Measurements from ENCODE around the gene APBA2.
"Not testable (repeated sequence)": the region's sequence is repeated elsewhere in the genome, so short reads cannot be mapped to it uniquely, and the experiment has no call there.

APBA2 gene

DNA sequence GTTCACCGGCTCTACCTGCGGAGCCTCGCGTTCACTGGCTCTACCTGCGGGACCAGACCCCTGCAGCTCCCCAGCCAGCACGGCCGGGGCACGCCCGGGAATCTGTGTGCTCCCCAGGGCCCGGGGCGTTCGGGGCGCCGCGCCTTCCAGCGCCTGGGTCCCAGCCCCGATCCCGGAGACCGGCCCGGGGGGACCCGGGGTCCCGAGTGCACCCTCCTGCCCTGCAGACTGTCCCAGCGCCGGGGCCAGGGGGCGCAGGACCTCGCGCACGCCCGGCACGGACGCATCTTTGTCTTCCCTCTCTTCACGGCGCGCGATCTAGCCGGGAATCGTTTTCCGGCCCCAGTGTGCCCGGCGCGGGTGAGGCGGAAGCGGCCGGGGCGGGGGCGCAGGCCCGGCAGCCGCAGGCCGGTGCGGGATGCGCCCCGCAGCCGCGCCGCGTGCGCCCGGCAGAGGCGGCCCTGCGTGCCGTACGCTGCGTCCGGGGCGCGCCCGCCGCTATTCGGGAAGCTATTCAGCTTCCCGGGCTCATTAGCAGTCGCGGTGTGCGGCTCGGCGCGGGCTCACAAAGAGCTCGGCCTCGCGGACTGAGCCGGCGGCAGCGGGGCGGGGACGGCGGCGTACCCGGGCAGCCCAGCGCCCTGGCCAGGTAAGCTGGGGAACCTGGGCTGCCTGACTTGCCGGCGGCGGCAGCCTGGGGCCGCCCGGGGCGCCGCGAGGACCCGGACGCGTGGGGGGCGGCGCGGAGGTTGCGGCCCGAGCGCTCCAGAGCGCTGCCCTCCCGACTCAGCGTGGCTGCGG, at the start of gene APBA2:
APBA2 (plus strand) TSS at position 345 of the 801 bp plus-strand sequence. CDS start 167,911 bp downstream, outside the sequence.
- intact Hi-C loops (cut with DNase I): no loop called here
- peak in 40 of 42 donors; percentile 35 to 82 (median 62) for DNase-seq

DNA sequence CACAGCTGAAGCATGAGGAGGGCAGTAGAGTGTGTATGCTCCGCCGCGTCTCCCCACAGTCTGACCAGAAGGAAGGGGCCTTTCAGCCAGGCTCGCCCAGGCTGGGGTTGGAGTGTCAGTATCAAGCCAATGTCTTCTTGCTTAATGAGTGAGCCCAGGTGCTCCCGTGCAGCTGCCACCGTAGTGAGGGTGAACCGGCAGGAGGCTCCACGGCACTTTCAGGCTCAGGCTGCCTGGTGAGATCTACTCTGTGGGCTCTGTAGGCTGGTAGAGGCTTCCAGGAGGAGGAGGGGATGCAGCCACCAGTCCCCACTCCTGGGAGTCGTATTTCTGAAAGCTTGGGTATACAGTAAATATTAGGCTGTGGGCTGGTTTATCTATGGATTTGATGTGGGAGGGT, 45.5 kb upstream of the APBA2 start:
- intact Hi-C loops (cut with DNase I); DNase-seq: not testable (repeated sequence)

DNA sequence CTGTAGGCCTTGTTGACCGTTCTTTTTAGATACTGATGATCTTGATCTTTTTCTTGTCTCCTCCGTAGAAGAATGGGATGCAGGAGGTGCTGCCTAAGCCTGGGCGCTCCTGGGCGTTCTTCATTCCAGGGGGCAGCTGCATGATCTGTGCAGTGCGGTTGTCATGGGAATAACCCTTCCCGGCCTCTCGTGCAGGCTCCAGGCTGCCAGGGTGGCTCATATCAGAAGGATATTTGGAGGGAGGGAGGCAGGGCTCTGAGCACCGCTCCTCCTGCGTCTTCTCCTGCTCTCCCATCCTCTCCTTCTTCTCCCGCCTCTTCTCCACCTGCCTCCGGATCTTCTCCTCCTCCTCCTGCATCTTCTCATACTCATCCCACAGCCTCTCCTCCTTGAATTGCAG, 43.6 kb upstream of the APBA2 start:
- intact Hi-C loops (cut with DNase I): not testable (repeated sequence)

DNA sequence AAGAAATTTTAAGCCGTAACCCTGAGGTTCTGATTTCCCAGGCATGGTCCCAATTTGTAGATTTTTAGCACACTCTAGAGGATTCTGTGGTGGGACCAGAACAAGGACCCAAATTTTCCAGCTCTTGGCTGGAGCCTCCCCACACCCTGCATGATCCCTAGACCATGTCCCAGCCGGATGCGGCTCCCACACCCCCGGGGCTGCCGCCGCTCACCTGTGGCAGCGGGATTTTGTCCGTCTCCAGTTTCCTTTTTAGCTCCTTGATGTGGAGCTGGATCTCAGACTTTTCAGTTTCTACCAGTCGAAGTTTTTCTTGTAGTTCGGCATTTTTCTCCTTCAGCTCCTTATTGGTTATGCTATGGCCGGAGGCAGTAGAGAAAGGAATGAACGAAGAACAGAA, 42.3 kb upstream of the APBA2 start:
- intact Hi-C loops (cut with DNase I); DNase-seq: not testable (repeated sequence)

More for the DNA sequence above, 43.6 kb upstream of the APBA2 start:
- DNase-seq: not testable (repeated sequence)

DNA sequence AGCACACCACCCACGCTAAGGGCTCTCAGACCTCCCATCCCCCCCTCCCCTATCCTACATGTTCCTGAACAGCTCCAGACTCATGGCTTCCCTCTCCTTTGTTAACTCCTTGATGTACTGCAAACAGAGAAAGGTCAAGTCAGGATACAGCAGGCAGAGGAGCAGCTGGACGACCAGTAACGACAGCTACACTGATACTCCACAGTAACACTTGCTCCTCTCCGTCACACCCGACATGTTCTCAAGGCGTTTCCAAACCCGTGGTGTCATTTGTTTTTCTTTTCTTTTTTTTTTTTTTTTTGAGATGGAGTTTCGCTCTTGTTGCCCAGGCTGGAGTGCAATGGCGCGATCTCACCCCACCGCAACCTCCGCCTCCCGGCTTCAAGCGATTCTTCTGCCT, 41.6 kb upstream of the APBA2 start:
- intact Hi-C loops (cut with DNase I); DNase-seq: not testable (repeated sequence)

DNA sequence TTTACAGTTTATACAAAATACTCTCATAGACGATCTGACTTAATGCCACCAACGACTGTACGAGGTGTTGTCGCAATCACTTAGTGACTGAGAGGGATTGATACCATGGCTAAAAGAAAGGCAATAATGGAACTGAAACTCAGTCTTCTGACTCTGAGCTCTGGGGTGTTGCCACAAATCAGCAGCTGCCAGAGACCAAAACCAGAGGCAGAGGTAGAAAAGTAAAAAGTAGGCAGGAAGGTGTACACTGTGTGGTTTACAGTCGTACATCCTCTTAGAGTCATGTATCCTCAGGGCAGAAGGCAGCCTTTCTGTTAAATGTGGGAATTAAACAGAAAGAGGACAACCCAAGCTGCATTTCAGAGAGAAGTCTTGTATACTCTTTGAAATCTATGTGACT, 38.5 kb upstream of the APBA2 start:
- DNase-seq; intact Hi-C loops (cut with DNase I): not testable (repeated sequence)

DNA sequence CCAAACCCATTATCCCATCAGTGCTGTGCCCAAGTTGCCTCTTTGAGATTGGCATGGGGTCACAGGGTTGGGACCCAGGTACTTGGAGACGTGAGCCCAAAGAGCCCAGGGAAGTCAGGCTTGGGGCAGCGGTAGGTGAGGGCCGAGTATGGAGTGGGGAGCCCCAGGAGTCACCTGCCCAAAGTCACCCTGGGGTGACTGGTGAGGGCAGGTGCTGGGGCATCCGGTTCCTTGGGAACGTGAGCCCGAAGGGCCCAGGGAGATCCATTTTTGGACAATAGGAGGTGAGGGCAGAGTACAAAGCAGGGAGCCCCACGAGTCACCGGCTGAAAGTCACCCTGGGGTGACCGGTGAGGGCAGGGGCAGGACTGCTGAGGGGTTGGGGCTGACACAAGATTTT, 37.8 kb upstream of the APBA2 start:
- intact Hi-C loops (cut with DNase I); DNase-seq: not testable (repeated sequence)

DNA sequence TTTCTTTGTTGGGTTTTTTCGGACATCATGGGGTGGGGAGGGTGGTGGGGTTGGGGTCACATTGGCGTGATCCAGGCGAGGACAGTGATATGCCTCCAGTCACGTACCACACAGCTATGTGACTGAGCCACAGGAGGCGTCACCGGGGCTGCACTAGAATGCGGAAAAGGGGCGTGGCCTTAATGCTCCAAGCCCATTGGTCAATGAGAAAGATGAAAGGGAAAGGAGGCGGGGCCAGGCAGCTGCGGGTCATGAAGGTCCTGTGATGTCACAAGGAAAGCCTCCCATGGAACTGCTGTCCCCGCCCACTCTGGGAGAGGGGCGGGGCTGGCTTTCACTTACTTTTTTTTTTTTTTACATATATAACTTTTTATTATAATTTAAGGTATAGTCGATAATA, 37.3 kb upstream of the APBA2 start, which contains the start of gene GOLGA6L7:
GOLGA6L7 (minus strand) TSS at position 124 of the 400 bp plus-strand sequence; CDS start at position 29, 95 bp downstream.
- DNase-seq; intact Hi-C loops (cut with DNase I): not testable (repeated sequence)

DNA sequence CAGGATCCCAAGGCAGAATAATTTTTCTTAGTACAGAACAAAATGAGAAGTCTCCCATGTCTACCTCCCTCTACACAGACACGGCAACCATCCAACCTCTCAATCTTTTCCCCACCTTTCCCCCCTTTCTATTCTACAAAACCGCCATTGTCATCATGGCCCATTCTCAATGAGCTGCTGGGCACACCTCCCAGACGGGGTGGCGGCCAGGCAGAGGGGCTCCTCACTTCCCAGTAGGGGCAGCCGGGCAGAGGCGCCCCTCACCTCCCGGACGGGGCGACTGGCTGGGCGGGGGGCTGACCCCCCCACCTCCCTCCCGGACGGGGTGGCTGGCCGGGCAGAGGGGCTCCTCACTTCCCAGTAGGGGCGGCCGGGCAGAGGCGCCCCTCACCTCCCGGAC, 36.5 kb upstream of the APBA2 start:
- intact Hi-C loops (cut with DNase I); DNase-seq: not testable (repeated sequence)

DNA sequence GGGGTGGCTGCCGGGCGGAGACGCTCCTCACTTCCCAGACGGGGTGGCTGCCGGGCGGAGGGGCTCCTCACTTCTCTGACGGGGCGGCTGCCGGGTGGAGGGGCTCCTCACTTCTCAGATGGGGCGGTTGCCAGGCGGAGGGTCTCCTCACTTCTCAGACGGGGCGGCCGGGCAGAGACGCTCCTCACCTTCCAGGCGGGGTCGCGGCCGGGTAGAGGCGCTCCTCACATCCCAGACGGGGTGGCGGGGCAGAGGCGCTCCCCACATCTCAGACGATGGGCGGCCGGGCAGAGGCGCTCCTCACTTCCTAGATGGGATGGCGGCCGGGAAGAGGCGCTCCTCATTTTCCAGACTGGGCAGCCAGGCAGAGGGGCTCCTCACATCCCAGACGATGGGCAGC, 36.0 kb upstream of the APBA2 start:
- not testable (repeated sequence) for DNase-seq

DNA sequence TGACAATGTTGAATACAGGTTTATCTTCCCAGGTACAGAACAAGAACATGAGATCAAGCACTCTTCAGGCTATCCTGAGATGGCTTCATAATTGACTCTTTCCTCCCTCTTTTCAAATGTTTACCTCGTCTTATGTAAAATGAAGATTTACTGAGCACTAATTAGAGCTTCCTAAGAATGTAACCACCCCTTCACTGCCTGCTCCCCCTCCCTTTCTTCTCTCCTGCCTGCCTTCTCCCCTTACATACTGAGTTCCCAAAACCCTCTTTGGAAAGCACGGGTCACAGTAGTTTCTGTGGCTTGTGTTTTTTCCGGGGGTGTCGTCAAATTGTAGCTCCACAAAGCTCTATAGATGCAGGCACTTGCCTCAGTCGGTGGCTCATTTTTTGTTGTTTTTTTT, 32.1 kb upstream of the APBA2 start:
- DNase-seq; intact Hi-C loops (cut with DNase I): not testable (repeated sequence)

More for the DNA sequence above, 36.0 kb upstream of the APBA2 start:
- intact Hi-C loops (cut with DNase I): not testable (repeated sequence)

DNA sequence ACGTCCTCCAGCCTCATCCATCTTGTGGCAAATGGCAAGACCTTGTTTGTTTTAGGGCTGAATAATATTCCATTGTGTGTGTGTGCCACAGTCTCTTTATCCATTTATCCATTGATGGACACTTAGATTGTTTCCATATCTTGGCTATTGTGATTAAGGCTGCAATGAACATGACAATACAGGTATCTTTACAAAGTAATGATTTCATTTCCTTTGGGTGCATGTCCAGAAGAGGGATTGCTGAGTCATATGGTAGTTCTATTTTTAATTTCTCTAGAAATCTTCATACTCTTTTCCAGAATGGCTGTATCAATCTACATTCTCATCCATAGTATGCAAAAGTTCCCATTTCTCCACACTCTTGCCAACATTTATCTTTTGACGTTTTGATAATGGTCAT, 31.2 kb upstream of the APBA2 start:
- intact Hi-C loops (cut with DNase I); DNase-seq: not testable (repeated sequence)

DNA sequence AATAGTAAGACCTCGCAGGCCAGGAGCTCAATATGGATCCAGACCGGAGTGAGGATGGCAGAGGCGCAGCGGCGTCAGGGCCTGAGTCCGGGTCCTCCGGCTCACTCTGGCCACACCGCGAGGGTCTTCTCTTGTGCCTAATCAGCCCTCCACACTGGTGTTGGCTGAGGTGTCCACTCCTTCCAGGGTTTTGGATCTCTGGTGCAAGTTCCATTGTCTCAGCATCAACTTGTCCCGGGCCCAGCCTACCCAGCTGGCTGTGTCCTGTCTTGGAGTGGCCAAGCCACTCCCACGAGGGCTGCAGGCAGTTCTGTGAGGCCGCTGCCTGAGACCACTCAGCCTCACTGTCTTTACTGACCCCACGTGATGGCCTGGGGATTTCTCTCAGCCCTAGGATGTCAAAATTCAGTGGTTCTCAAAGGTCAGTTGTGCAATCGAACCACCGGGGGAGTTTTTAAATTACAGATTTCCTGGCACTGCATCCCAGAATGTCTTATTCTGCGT, 24.7 kb upstream of the APBA2 start:
- peak in 7 of 42 donors; percentile 16 to 61 (median 43) for DNase-seq
- intact Hi-C loops (cut with DNase I): no loop called here

DNA sequence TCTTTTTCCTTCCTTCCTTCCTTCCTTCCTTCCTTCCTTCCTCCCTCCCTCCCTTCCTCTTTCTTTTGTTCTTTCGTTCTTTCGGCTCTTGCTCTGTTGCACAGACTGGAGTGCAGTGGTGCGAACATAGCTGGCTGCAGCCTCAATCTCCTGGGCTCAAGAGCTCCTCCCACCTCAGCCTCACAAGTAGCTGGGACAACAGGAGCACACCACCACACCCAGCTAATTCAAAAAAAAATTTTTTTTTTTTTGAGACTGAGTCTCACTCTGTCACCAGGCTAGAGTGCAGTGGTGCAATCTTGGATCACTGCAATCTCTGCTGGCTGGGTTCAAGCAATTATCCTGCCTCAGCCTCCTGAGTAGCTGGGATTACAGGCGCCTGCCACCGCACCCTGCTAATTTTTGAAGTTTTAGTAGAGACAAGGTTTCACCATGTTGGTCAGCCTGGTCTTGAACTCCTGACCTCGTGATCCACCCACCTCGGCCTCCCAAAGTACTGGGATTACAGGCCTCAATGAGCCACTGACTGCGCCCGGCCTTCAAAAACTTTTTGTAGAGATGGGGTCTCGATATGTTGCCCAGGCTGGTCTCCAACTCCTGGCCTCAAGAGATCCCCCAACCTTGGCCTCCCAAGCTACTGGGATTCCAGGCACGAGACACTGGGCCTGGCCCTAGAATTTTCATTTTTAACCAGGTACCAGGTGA, 24.0 kb upstream of the APBA2 start:
- intact Hi-C loops (cut with DNase I); DNase-seq: not testable (repeated sequence)

DNA sequence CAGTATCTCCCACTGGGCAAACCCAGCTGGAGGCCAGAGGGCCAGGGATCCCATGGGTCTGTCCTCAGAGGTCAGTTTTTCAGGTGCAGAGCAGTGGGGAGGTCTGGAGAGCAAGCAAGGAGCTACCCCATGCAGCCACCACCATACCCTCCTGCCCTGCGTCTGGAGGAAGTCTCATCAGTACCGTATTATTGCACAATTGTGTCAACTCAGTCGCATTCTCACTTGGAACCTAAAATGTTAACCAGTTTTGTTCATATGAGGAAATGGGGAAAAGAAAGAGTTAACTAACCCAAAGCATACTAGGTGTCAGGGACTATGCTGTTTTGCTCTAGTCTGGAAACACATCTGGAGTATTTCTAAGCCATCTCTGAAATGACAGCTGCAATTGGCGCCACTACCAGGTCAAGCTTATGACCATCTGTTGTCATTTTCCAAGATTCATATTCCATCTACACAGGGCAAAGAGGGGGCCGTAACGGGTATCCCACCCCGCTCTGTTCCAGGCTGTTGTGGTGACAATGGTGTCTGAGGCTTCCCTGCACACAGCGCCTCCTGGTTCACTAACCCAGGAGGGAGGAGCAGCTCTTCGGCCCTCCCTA, 16.9 kb upstream of the APBA2 start:
- no peak for DNase-seq
- intact Hi-C loops (cut with DNase I): no loop called here

DNA sequence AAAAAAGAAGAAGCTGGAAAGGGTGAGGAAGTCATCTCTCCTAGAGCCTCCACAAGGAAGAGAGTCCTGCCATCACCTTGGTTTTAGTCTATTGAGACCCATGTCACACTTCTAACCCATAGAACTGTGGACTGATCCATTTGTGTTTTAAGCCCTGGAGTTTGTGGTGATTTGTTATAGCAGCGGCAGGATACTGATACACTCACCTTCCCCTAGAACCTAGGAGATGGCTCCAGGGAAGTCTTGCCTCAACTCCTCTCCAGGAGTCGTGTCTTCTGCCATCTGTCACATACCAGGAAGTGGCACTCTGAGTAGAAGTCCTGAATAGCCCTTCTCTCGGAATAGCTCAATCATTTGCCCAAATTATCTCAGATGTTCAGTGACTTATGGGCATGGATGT, 14.6 kb upstream of the APBA2 start:
- intact Hi-C loops (cut with DNase I): no loop called here
- no peak for DNase-seq

DNA sequence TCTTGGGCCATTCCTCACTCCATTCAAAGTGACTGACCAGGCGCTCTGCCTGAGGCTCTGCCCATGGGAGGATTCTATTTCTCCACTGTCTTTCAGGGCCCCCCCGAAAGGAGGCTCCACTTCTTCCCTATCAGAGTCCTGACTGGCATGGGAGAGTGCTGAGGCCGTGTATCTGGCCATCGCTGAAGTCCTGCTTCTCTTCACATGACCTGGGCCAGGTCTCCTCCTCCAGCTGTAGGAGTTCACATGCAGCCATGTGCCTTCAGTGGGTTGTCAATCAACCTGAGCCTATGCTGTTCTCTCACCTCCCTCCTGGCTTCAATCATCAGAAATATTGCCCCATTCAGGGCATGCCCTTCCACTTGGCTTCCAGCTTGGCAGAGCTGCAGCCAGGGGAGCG, 12.8 kb upstream of the APBA2 start:
- intact Hi-C loops (cut with DNase I): no loop called here
- DNase-seq: no peak

DNA sequence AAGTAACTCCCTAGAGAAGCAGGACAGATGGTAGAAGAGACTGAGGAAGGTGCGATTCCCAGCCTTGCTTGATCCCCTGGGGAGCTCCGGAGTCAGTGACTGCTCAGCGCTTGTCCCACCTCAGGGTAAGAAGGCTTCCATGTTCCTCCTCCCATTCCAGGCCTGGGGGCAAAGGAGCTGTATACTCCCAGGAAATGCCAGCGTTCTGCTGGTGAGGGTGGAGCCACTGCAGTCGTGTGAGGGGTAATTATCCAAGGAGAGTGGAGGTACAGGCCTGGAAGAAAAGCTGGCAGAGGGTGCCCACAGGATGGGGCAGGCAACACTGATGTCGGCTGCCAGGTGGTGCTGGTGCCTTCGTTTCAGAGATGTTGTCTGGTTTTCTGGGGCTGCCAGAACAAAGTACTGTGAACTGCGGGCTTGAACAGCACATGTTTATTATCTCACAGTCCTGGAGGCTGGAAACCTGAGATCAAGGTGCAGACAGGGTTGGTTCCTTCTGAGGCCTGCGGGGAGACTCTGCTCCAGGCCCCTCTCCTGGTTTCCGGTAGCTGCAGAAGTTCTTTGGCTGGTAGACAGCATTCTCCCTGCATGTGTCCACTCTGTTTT, 12.1 kb upstream of the APBA2 start:
- DNase-seq: peak in 1 of 42 donors; percentile 24
- intact Hi-C loops (cut with DNase I): no loop called here

DNA sequence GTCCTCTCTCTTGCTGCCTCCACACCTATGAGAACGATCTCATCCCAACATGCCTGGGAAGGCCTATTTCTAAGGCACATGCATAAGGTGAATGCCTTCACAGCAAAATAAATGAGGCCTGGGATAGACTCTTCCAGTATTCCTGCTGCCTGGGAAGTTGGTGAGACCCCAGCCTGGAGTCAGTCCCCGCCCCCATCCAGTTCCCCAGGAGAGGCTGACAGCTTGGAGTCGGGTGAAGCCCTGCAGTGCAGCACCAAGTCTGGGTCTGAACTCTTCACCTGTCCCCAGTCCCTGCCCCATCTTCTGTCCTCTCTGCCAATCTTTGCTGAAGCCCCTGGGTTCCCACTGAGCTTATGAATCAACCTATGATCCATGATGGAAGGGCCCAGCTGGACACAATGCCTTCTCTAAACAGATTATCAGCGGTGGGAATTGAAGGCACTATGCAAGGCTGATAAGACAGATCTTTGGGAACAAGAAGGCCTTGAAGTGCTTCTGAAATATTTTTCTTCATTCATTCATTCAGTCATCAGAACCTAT, 10.2 kb upstream of the APBA2 start:
- no peak for DNase-seq
- intact Hi-C loops (cut with DNase I): no loop called here

All from head of caudate nucleus (tissue), 42 donors.